ENCODE measurements around the gene FGFBP3.

The FGFBP3 gene, protein sequence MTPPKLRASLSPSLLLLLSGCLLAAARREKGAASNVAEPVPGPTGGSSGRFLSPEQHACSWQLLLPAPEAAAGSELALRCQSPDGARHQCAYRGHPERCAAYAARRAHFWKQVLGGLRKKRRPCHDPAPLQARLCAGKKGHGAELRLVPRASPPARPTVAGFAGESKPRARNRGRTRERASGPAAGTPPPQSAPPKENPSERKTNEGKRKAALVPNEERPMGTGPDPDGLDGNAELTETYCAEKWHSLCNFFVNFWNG

DNA sequence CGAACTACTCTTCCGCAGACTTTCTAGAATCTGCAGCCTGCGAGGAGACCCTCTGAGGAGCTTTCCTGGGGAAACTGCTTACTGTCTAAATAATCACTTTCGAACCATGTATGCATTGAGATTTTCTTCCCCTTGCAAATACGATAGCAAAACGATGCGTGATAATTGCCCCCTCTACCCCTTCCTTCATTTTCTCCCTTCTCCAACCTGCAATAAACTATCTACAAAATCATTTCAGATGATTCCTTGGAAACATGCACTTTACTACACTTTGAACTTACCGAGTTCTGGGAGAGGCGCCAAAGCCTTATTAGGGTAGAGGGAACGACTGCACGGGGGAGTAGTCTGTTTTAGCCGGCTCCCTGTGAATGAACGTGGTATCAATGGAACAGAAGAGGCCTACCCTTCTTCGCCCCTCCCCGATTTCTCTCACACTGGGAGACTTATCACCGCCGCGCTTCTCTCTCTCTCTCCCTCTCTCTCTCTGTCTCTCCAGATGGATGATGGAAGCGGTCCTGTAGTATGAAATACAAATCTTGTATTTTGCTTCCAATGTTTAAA is at the start of gene FGFBP3:
Gene FGFBP3 (minus strand): TSS at position 370 of the 561 bp plus-strand sequence. CDS start 517 bp downstream, outside the sequence.
- no peak for TF ChIP-seq JUND (IDR thresholded peaks at IDR 0.05; ENCODE audit: low read depth)
- in situ Hi-C loops (cut with HindIII; ENCODE audit: low pct_unique_long_range_greater_than_20kb, low sequenced_read_pairs): no loop called here
- no peak for DNase-seq (ENCODE audit: low read depth in 1 of 2, low spot score in 1 of 2)

DNA sequence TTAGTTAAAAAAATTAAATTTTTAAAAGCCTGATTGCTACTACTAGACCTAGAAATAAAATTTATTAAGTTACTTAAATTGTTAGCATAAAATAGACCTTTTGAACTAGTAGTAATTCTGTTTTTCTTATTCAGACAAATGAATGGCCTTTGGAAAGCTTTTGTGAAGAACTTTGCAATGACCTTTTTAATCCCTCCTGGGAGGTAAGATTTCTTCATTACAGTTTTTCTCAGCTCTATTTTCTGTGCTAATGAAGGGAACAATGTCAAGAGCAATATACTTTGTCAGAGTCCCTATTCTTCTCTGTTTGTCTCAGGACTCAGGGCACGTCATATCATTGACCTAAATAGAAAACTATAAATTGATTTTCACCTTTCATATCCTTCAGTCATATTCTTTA is 47.8 kb upstream of the FGFBP3 start:
- no peak for TF ChIP-seq JUND (IDR thresholded peaks at IDR 0.05; ENCODE audit: low read depth)
- in situ Hi-C loops (cut with HindIII; ENCODE audit: low pct_unique_long_range_greater_than_20kb, low sequenced_read_pairs): no loop called here
- DNase-seq (ENCODE audit: low read depth in 1 of 2, low spot score in 1 of 2): no peak

DNA sequence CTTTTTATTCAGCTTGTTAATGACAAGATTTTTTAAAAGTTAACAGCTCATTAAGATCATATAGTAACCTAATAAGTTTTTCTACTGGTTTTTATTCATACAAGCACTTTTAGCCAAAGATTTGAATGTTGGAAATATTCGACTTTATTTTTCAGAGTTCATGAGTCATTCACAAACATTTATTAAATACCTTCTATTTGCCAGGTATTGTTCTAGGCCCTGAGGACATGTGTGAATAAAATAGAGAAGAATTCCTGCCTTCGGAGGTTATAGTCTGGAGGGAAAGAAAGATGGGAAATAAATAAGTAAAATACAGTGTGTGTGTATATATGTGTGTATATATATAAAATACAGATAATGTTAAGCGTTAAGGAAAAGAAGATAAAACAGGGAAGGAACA is 45.8 kb upstream of the FGFBP3 start:
- DNase-seq (ENCODE audit: low read depth in 1 of 2, low spot score in 1 of 2): peak in 1 of 2 experiments; percentile 16
- TF ChIP-seq JUND (IDR thresholded peaks at IDR 0.05; ENCODE audit: low read depth): no peak
- in situ Hi-C loops (cut with HindIII; ENCODE audit: low pct_unique_long_range_greater_than_20kb, low sequenced_read_pairs): no loop called here

DNA sequence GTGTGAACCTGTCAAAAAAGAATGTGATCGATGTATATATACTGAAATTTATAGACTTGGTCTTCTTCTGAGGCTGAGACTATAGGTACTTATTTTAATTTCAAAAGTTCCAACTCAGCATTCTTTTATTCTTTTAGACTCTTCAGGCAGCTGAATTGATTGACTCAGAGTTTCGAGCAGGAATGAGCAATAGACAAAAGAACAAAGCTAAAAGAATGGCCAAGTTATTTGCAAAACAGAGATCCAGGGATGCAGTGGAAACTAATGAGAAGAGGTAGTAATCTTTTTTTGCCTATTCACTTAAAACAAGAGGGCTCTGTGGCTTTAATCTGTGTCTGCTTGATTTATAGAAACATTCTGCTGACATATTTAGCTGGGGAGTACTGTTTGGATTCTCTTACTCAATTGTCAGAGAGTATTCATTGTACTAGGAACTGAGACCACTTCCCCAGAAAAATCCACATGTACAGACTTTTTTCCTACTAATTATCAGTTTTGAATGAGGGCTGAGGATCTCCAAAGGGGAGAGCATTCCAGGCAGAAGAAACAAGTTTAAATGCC is 44.4 kb upstream of the FGFBP3 start:
- DNase-seq (ENCODE audit: low read depth in 1 of 2, low spot score in 1 of 2): no peak
- in situ Hi-C loops (cut with HindIII; ENCODE audit: low pct_unique_long_range_greater_than_20kb, low sequenced_read_pairs): no loop called here
- TF ChIP-seq JUND (IDR thresholded peaks at IDR 0.05; ENCODE audit: low read depth): no peak

DNA sequence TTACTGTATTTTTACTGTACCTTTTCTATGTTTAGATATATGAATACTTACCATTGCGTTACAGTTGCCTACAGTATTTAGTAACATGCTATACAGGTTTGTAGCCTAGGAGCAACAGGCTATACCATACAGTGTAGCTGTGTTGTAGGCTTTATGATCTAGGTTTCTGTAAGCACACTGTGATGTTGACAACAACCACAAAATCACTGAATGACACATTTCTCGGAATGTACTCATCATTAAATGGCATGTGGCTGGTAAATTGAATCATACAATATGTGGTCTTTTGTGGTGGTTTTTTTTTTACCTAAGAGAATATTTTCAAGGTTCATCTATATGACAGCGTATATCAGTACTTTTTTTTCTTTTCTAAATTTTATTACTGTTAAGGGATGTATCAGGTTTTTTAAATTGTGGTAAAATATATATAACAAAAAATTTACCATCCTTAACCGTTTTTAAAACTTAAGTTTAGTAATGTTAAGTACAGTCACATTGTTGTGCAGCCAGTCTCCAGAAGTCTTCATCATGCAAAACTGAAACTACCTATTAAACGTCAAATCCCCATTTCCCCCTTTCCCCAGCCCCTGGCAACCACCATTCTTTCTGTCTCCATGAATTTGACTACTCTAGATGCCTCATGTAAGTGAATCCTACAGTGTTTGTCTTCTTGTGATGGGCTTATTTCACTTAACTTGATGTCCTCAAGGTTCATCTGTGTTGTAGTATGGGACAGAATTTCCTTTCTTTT is 35.8 kb upstream of the FGFBP3 start:
- in situ Hi-C loops (cut with HindIII; ENCODE audit: low pct_unique_long_range_greater_than_20kb, low sequenced_read_pairs): no loop called here

DNA sequence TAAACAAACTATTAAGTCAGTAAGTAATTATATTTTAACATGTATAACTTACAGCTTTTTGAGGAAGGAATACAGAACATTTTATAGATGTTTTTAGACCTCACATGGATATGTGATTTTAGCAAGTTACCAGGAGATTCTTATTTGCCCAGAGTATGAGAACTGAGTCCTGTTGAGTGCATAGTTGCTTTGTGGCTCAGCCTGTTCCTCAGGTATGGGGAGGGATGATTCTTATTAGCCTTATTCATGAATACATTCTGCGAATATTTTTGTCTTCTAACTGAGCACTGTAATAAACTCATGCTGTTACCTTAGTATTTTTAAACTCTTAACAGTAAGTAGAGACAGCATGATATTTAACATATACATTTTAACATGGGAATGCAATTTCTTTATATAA is 32.1 kb upstream of the FGFBP3 start:
- DNase-seq (ENCODE audit: low read depth in 1 of 2, low spot score in 1 of 2): peak; percentile 20 to 56
- in situ Hi-C loops (cut with HindIII; ENCODE audit: low pct_unique_long_range_greater_than_20kb, low sequenced_read_pairs): no loop called here
- no peak for TF ChIP-seq JUND (IDR thresholded peaks at IDR 0.05; ENCODE audit: low read depth)

More for the DNA sequence above, 35.8 kb upstream of the FGFBP3 start:
- TF ChIP-seq JUND (IDR thresholded peaks at IDR 0.05; ENCODE audit: low read depth): no peak
- no peak for DNase-seq (ENCODE audit: low read depth in 1 of 2, low spot score in 1 of 2)

DNA sequence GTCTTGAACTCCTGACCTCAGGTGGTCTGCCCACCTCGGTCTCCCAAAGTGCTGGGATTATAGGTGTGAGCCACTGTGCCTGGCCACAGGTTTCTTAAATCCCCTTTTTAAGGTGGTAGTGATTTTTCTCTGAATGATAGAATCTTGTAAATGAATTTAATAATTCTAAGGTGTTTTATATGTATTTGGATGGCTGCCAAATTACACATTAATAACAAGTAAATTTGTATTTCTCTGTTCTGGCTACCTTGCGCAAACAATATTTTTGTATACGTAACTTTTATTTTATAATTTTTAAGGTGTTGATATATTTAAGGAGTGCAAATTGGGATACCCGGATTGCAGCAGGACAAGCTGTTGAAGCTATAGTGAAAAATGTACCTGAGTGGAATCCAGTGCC is 30.4 kb upstream of the FGFBP3 start:
- in situ Hi-C loops (cut with HindIII; ENCODE audit: low pct_unique_long_range_greater_than_20kb, low sequenced_read_pairs): no loop called here
- no peak for TF ChIP-seq JUND (IDR thresholded peaks at IDR 0.05; ENCODE audit: low read depth)
- no peak for DNase-seq (ENCODE audit: low read depth in 1 of 2, low spot score in 1 of 2)

DNA sequence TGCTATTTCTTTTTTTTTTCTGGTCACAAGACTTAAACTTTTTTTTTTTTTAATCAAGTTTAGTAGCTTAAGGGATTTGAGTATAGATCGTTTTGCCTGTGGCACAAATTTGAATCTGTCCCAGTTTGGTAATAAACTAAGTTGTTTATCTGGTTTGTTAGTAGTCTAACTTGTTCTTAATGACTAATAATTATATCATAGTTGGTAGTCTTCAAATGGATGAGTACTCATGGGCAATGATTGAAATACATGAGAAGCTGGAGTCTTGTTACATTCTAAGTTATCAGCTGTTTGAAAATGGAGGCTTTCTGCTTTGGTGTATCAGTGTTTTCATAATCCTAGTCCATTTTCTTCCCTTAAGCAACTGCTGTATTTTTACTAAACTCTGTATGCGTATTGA is 26.6 kb upstream of the FGFBP3 start:
- TF ChIP-seq JUND (IDR thresholded peaks at IDR 0.05; ENCODE audit: low read depth): no peak
- in situ Hi-C loops (cut with HindIII; ENCODE audit: low pct_unique_long_range_greater_than_20kb, low sequenced_read_pairs): no loop called here

DNA sequence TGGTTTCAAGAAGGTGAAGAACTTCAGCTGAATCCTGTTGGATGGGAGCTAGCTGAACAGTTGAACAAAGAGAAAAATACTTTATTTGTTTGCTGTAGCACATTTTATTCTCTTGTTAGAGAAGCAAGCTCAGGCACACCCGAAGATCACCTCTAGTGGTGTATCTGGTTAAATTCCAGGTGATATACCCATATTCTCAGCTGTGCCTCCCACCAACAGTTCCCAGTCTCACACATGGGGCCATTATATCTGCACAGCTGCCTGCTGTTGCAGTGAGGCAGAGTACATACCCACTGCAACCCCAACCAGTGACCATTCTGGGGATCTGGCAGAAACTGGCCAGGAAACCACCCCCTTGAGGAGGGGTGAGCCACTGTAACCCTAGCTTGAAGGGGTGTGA is 23.5 kb upstream of the FGFBP3 start:
- in situ Hi-C loops (cut with HindIII; ENCODE audit: low pct_unique_long_range_greater_than_20kb, low sequenced_read_pairs): no loop called here

More for the DNA sequence above, 26.6 kb upstream of the FGFBP3 start:
- no peak for DNase-seq (ENCODE audit: low read depth in 1 of 2, low spot score in 1 of 2)

DNA sequence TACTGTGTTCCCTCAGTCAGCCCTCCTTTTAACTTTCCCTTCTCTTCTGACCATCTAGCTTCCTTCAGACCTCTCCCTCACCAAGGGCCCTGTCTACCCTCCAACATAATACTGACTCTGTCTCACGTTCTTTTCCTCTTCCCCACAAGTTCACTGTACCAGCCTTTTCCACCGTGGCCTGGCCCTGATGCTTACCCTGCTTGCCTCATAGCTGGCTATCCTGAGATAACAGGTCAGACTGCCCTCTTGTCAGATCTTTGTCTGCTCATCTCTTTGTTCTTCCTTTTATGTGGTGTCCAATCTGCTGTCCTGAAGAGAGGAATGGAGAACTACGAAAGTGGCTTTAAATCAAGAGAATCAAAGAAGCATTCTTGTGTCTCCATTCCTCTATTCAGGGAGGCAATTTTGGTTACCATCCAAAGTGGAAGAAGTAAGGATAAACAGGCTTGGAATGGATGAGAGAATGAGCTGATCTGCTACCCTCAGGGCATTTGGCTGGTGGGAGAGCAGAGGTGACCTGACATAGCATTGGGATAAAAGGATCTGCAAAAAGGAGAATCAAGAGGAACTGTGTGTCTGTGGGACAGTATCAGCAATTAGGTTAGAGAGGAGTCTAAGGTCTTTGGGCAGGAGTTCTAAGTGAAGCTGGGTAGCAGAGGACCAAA is 22.4 kb upstream of the FGFBP3 start:
- no peak for TF ChIP-seq JUND (IDR thresholded peaks at IDR 0.05; ENCODE audit: low read depth)
- in situ Hi-C loops (cut with HindIII; ENCODE audit: low pct_unique_long_range_greater_than_20kb, low sequenced_read_pairs): no loop called here
- DNase-seq (ENCODE audit: low read depth in 1 of 2, low spot score in 1 of 2): peak in 1 of 2 experiments; percentile 33

More for the DNA sequence above, 23.5 kb upstream of the FGFBP3 start:
- DNase-seq (ENCODE audit: low read depth in 1 of 2, low spot score in 1 of 2): no peak
- TF ChIP-seq JUND (IDR thresholded peaks at IDR 0.05; ENCODE audit: low read depth): no peak

DNA sequence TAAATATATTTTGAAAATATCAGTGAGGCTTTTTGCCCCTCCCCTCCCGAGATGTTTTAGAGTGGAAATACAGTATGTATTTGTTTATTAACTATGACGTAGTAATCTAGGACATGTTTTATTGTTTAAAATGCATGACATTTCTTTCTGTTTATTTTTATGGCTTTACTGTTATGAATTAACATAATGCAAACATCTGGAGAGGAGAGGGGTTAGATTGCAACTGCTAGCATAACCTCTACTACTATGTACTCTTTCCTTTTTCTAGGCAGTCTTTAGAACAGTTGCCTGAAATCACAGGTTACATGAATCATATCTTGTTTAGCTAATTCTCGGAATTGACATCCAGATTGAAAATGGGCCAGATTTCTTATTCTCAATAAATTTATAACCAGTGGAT is 21.7 kb upstream of the FGFBP3 start:
- in situ Hi-C loops (cut with HindIII; ENCODE audit: low pct_unique_long_range_greater_than_20kb, low sequenced_read_pairs): no loop called here
- TF ChIP-seq JUND (IDR thresholded peaks at IDR 0.05; ENCODE audit: low read depth): no peak
- no peak for DNase-seq (ENCODE audit: low read depth in 1 of 2, low spot score in 1 of 2)

DNA sequence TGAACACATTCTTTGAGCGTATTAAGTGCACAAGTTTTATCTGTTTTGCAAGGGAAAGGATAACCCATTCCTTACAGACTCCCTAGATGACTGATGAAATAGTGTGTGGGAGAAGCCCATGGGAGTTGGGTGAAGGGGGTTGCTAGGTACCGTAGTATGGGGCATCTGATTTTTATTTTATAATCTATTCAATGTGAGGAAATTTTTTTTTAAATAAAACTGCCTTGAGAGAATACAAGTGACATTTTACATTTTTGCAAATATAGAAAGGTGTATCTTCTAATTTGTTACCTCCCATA is 15.7 kb upstream of the FGFBP3 start:
- DNase-seq (ENCODE audit: low read depth in 1 of 2, low spot score in 1 of 2): no peak
- in situ Hi-C loops (cut with HindIII; ENCODE audit: low pct_unique_long_range_greater_than_20kb, low sequenced_read_pairs): no loop called here

More for the DNA sequence above, 15.7 kb upstream of the FGFBP3 start:
- TF ChIP-seq JUND (IDR thresholded peaks at IDR 0.05; ENCODE audit: low read depth): no peak
